SK-N-SH (cell line): ENCODE measurements around the gene TMEM132D. TPM values are rescaled to one million over a fixed set of nuclear protein-coding genes. Genes with fewer than 3 reads are reported as not detected.

Source experiments
- CTCF ChIA-PET: fragments of 300-600, 350-600 bp; formaldehyde crosslinking; extraction: SDS; loops from one replicate; lab custom pipeline; 2021; lab: Yijun Ruan, JAX
- POLR2A ChIA-PET: fragments of 350-600 bp; sonication (Branson Sonifier 250); formaldehyde crosslinking; extraction: SDS; loops from one replicate; lab custom pipeline; 2020; ENCODE audit warnings: antibody characterized with exemption, inconsistent platforms; lab: Yijun Ruan, JAX
- DNase-seq: peaks from one replicate; pipeline ENCODE4 v3.0.0; 2012
- H2AFZ ChIP-seq: fragments of 200-600 bp; sonication (generic); 2 replicates; pipeline ENCODE4 v1.8.1; 2016; ENCODE audit warnings: antibody characterized with exemption, mild to moderate bottlenecking, low read depth
- H3F3A ChIP-seq: fragments of 200-600 bp; sonication (generic); replicated peaks from 2 replicates; pipeline ENCODE3; 2016; ENCODE audit warnings: antibody characterized with exemption, mild to moderate bottlenecking; ENCODE audit not compliant: insufficient read depth
- H3K27ac ChIP-seq, 2 experiments: fragments of 200-500 bp in 1 of 2; fragments of 200-600 bp in 1 of 2; sonication (Bioruptor generic) in 1 of 2; sonication (generic), shearing (Covaris generic) in 1 of 2; 2 replicates each; pipeline versions ENCODE4 v1.5.1 to v1.6.1; 2014 to 2016; ENCODE audit warnings: low read depth in 2 of 2, inconsistent platforms in 1 of 2, low read length in 1 of 2, mild to moderate bottlenecking in 1 of 2, mixed read lengths in 1 of 2
- H3K27me3 ChIP-seq: fragments of 200-600 bp; sonication (generic), shearing (Covaris generic); 2 replicates; pipeline ENCODE4 v1.6.1; 2016; ENCODE audit warnings: mixed run types; ENCODE audit not compliant: insufficient read depth
- H3K36me3 ChIP-seq, 2 experiments: fragments of 200-500 bp in 1 of 2; fragments of 200-600 bp in 1 of 2; sonication (Bioruptor generic) in 1 of 2; sonication (generic) in 1 of 2; replicated peaks in 1 of 2; 2 replicates each; pipeline versions ENCODE3 to v1.5.1; 2014 to 2016; ENCODE audit warnings: low read length in 1 of 2, mild to moderate bottlenecking in 1 of 2; ENCODE audit not compliant: insufficient read depth in 2 of 2, control insufficient read depth in 1 of 2
- H3K4me1 ChIP-seq, 2 experiments: fragments of 200-500 bp in 1 of 2; fragments of 200-600 bp in 1 of 2; sonication (Bioruptor generic) in 1 of 2; sonication (generic), shearing (Covaris generic) in 1 of 2; 2 replicates each; pipeline versions ENCODE4 v1.5.1 to v1.6.1; 2014 to 2016; ENCODE audit warnings: low read depth in 1 of 2, low read length in 1 of 2, mixed run types in 1 of 2; ENCODE audit not compliant: insufficient read depth in 2 of 2, control insufficient read depth in 1 of 2
- H3K4me2 ChIP-seq: fragments of 200-600 bp; sonication (generic), shearing (Covaris generic); 2 replicates; pipeline ENCODE4 v1.6.1; 2017; ENCODE audit warnings: mixed run types
- H3K4me3 ChIP-seq, 2 experiments: fragments of 200-500 bp in 1 of 2; fragments of 200-600 bp in 1 of 2; sonication (Bioruptor generic) in 1 of 2; sonication (generic), shearing (Covaris generic) in 1 of 2; 2 replicates each; pipeline versions ENCODE4 v1.5.1 to v1.8.1; 2014 to 2016; ENCODE audit warnings: low read depth in 2 of 2, inconsistent platforms in 1 of 2, low read length in 1 of 2, mild to moderate bottlenecking in 1 of 2, mixed read lengths in 1 of 2, moderate library complexity in 1 of 2
- H3K79me2 ChIP-seq: fragments of 200-600 bp; sonication (generic); 2 replicates; pipeline ENCODE4 v1.8.1; 2017; ENCODE audit warnings: mild to moderate bottlenecking; ENCODE audit not compliant: insufficient read depth
- H3K9ac ChIP-seq: fragments of 200-600 bp; sonication (generic); 2 replicates; pipeline ENCODE4 v1.6.1; 2017; ENCODE audit warnings: mixed run types
- H3K9me2 ChIP-seq: fragments of 200-600 bp; sonication (generic); 2 replicates; pipeline ENCODE4 v1.6.1; 2017; ENCODE audit warnings: mixed run types
- H3K9me3 ChIP-seq: fragments of 200-600 bp; sonication (generic); 2 replicates; pipeline ENCODE4 v1.6.1; 2017; ENCODE audit warnings: mixed run types, mild to moderate bottlenecking, moderate library complexity
- H4K20me1 ChIP-seq: fragments of 200-600 bp; sonication (generic); 2 replicates; pipeline ENCODE4 v1.6.1; 2017; ENCODE audit warnings: mild to moderate bottlenecking, mixed run types; ENCODE audit not compliant: insufficient read depth
- CHD2 ChIP-seq: fragments of 150-350 bp; IDR thresholded peaks from 2 replicates; pipeline ENCODE4 v1.6.1; 2018; ENCODE audit warnings: low read length; ENCODE audit not compliant: partially characterized antibody
- FOXM1 ChIP-seq: IDR thresholded peaks from 2 replicates; pipeline ENCODE4 v1.4.0; 2012; ENCODE audit warnings: low read depth, mild to moderate bottlenecking
- GABPA ChIP-seq: IDR thresholded peaks from 2 replicates; pipeline ENCODE4 v1.4.0; 2012; ENCODE audit warnings: low read depth, mild to moderate bottlenecking
- MEF2A ChIP-seq: IDR thresholded peaks from 2 replicates; pipeline ENCODE4 v1.4.0; 2012; ENCODE audit warnings: low read depth, borderline replicate concordance
- POLR2AphosphoS5 ChIP-seq: IDR thresholded peaks from 2 replicates; pipeline ENCODE4 v1.6.1; 2012; ENCODE audit warnings: low read depth, low read length
- RCOR1 ChIP-seq: fragments of 150-350 bp; IDR thresholded peaks from 2 replicates; pipeline ENCODE4 v1.6.1; 2017; ENCODE audit warnings: antibody characterized with exemption, low read length
- RXRA ChIP-seq: IDR thresholded peaks from 2 replicates; pipeline ENCODE4 v1.4.0; 2012; ENCODE audit warnings: low read depth, mild to moderate bottlenecking, borderline replicate concordance
- SIN3A ChIP-seq: IDR thresholded peaks from 2 replicates; pipeline ENCODE4 v1.6.1; 2012; ENCODE audit warnings: low read depth, mild to moderate bottlenecking, low read length, moderate library complexity, borderline replicate concordance
- SMC3 ChIP-seq: IDR thresholded peaks from 2 replicates; pipeline ENCODE4 v1.6.1; 2012; ENCODE audit warnings: low read depth, low read length, improper control_type of control experiment
- TAF1 ChIP-seq: IDR thresholded peaks from 2 replicates; pipeline ENCODE4 v1.6.1; 2012; ENCODE audit warnings: low read depth, mild to moderate bottlenecking, low read length, moderate library complexity, borderline replicate concordance
- TEAD4 ChIP-seq: IDR thresholded peaks from 2 replicates; pipeline ENCODE4 v1.4.0; 2012; ENCODE audit warnings: mild to moderate bottlenecking, borderline replicate concordance; ENCODE audit not compliant: insufficient read depth
- WGBS: methylation state at CpG from one replicate; pipeline ENCODE4 v1.1.6; 2017; ENCODE audit warnings: low lambda C conversion rate; 5-methylcytosine and 5-hydroxymethylcytosine counted together
- polyA plus RNA-seq, 3 experiments: library from polyadenylated mRNA; depleted of rRNA; stranded (reverse); fragments of >200 nt; gene quantifications; 2 replicates each; pipeline ENCODE4 v1.2.3, GENCODE V29; 2012
- TF ChIP-seq, protein P1 (sequence below): IDR thresholded peaks from 2 replicates; pipeline ENCODE4 v1.4.0; 2012; ENCODE audit warnings: low read depth, borderline replicate concordance
- TF ChIP-seq, protein P2 (sequence below): IDR thresholded peaks from 2 replicates; pipeline ENCODE4 v1.4.0; 2012; ENCODE audit warnings: low read depth
- TF ChIP-seq, protein P3 (sequence below): fragments of 150-350 bp; IDR thresholded peaks from 2 replicates; pipeline ENCODE4 v1.6.1; 2016; ENCODE audit warnings: mild to moderate bottlenecking, low read depth, low read length
- TF ChIP-seq, protein P4 (sequence below): fragments of 200-600 bp; sonication (generic); IDR thresholded peaks from 2 replicates; pipeline ENCODE4 v1.6.1; 2017; ENCODE audit warnings: antibody characterized with exemption, mild to moderate bottlenecking, moderate library complexity

TMEM132D gene
- polyA plus RNA-seq, 1 of the 3 experiments (the other 2 are of a cell fraction), result not detected

DNA sequence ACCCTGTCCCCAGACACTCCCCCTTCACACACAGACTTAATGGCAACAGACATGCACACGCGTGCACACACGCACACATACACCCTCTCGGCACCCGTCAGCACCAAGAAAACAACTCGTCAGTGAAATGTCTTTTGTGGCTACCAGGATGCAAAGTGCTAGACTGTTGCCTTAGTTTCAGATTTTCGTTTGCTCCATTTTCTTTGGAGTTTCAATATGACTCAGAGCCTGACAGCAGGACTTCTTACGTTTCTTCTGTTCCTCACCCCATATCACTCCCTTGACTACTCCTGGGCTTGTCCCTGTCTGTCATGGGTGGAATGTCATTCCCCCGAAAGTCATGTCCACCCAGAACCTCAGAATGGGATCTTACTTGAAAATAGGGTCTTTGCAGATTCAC, 867.7 kb downstream of the TMEM132D start:
- Histone ChIP-seq H3K9me2 (no peaks in the 10 kb centered on the region), H3F3A (no peaks in the 10 kb centered on the region), H3K4me3 (no peak overlapping the region), H3K27ac (no peak overlapping the region), H3K9ac (no peak overlapping the region), H3K9me3 (no peaks in the 10 kb centered on the region), H3K27me3 (no peaks in the 10 kb centered on the region), H3K79me2 (no peaks in the 10 kb centered on the region), H3K36me3 (no peaks in the 10 kb centered on the region), H2AFZ (no peak overlapping the region), H3K4me1 (no peaks in the 10 kb centered on the region), H3K4me2 (no peak overlapping the region), H4K20me1 (no peaks in the 10 kb centered on the region)
- 55% methylated on average over 9 of the region's 9 CpGs for WGBS
- POLR2A ChIA-PET, result no interaction called here
- DNase-seq, result no peak
- CTCF ChIA-PET, result no interaction called here
- TF ChIP-seq MEF2A, result no peak
- TF ChIP-seq, protein P1, sequence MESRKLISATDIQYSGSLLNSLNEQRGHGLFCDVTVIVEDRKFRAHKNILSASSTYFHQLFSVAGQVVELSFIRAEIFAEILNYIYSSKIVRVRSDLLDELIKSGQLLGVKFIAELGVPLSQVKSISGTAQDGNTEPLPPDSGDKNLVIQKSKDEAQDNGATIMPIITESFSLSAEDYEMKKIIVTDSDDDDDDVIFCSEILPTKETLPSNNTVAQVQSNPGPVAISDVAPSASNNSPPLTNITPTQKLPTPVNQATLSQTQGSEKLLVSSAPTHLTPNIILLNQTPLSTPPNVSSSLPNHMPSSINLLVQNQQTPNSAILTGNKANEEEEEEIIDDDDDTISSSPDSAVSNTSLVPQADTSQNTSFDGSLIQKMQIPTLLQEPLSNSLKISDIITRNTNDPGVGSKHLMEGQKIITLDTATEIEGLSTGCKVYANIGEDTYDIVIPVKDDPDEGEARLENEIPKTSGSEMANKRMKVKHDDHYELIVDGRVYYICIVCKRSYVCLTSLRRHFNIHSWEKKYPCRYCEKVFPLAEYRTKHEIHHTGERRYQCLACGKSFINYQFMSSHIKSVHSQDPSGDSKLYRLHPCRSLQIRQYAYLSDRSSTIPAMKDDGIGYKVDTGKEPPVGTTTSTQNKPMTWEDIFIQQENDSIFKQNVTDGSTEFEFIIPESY, result no peak
- TF ChIP-seq, protein P2, sequence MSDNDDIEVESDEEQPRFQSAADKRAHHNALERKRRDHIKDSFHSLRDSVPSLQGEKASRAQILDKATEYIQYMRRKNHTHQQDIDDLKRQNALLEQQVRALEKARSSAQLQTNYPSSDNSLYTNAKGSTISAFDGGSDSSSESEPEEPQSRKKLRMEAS, result no peak
- TF ChIP-seq GABPA, result no peak
- TF ChIP-seq SMC3, result no peak
- TF ChIP-seq SIN3A, result no peak
- no peak for TF ChIP-seq CHD2
- no peak for TF ChIP-seq RCOR1

DNA sequence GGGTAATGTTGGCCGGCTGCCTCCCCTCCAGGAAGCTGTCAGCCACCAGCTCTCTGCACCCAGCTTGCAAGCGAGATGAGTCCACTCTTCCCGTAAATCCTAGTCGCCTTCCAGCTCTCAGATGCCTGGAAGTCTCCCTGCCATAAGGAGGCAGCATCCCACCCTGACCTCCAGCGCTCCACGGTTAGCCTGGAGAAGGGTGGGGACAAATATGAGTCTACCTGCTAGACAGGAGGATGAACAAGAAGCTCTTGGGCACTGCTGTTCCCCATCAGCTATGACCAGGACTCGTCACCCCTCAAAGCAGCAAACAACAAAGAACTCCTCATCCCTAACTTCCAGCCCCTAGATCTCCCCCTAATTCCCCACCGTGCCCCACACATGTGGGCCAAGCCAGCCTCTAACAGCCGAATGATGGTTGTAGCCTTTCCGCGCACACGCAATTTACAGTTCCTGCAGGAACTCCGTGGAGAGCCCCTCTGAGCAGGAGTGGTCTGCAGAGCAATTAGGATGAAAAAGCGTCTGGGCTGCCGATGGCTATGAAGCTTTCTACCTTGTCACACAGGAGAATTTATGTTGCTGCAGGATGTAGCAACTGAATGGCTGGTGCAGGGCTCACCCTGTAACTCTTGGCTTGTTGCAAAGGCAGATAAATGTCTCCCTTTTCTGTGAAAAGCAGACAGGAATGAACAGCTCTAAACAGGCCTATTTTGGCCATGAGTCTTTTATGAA, 869.1 kb downstream of the TMEM132D start:
- no peaks in the 10 kb centered on the region for H3K79me2 ChIP-seq
- H3K9ac ChIP-seq, result no peak overlapping the region
- no peak overlapping the region for H3K4me2 ChIP-seq
- no peak overlapping the region for H3K4me3 ChIP-seq
- no peak overlapping the region for H3K27ac ChIP-seq
- no peaks in the 10 kb centered on the region for H3K9me2 ChIP-seq
- H4K20me1 ChIP-seq, result no peaks in the 10 kb centered on the region
- no peaks in the 10 kb centered on the region for H3K27me3 ChIP-seq
- POLR2A ChIA-PET, result no interaction called here
- no peak for TF ChIP-seq MEF2A
- TF ChIP-seq, all 33 proteins: peak for 0
- H3K9me3 ChIP-seq, result no peaks in the 10 kb centered on the region
- DNase-seq, result no peak
- 37% methylated on average over 12 of the region's 15 CpGs for WGBS
- CTCF ChIA-PET, result interaction anchor here (1.1 kb wide), 1 partner anchor 876 kb away, joined by 3 read pairs; no protein-coding TSS in a partner anchor
- no peaks in the 10 kb centered on the region for H3K4me1 ChIP-seq
- H3F3A ChIP-seq, result no peaks in the 10 kb centered on the region
- H3K36me3 ChIP-seq, result no peaks in the 10 kb centered on the region
- H2AFZ ChIP-seq, result no peak overlapping the region

DNA sequence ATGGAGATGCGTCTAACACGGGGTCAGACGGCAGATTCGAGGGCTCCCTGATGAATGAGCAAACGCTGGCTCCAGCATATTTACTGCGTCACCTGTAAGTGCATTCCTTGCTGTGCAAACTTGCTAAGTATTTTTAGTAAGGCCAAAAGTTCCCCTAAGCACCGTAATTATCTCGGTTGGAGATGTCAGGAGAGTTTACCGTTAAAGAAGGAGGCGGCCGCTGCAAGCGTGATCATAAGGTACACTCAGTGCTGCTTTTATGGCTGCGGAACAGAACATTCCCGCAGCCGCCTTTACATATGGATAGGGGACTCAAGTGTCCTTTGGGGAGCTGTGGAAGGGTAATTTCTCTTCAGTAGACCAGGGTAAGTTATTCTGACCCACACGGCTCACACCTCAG, 875.0 kb downstream of the TMEM132D start:
- no peaks in the 10 kb centered on the region for H3F3A ChIP-seq
- no peak for TF ChIP-seq POLR2AphosphoS5
- no peak for TF ChIP-seq TAF1
- no peak for TF ChIP-seq TEAD4
- no peak for TF ChIP-seq SMC3
- TF ChIP-seq, protein P3, sequence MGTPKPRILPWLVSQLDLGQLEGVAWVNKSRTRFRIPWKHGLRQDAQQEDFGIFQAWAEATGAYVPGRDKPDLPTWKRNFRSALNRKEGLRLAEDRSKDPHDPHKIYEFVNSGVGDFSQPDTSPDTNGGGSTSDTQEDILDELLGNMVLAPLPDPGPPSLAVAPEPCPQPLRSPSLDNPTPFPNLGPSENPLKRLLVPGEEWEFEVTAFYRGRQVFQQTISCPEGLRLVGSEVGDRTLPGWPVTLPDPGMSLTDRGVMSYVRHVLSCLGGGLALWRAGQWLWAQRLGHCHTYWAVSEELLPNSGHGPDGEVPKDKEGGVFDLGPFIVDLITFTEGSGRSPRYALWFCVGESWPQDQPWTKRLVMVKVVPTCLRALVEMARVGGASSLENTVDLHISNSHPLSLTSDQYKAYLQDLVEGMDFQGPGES, result no peak
- no peak for TF ChIP-seq GABPA
- TF ChIP-seq RXRA, result no peak
- TF ChIP-seq, protein P4, sequence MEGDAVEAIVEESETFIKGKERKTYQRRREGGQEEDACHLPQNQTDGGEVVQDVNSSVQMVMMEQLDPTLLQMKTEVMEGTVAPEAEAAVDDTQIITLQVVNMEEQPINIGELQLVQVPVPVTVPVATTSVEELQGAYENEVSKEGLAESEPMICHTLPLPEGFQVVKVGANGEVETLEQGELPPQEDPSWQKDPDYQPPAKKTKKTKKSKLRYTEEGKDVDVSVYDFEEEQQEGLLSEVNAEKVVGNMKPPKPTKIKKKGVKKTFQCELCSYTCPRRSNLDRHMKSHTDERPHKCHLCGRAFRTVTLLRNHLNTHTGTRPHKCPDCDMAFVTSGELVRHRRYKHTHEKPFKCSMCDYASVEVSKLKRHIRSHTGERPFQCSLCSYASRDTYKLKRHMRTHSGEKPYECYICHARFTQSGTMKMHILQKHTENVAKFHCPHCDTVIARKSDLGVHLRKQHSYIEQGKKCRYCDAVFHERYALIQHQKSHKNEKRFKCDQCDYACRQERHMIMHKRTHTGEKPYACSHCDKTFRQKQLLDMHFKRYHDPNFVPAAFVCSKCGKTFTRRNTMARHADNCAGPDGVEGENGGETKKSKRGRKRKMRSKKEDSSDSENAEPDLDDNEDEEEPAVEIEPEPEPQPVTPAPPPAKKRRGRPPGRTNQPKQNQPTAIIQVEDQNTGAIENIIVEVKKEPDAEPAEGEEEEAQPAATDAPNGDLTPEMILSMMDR, result no peak
- no peak for TF ChIP-seq RCOR1
- TF ChIP-seq FOXM1, result no peak

More for the DNA sequence above, 875.0 kb downstream of the TMEM132D start:
- Histone ChIP-seq H3K4me1 (no peaks in the 10 kb centered on the region), H4K20me1 (no peaks in the 10 kb centered on the region), H3K27me3 (no peaks in the 10 kb centered on the region), H3K79me2 (no peaks in the 10 kb centered on the region), H3K36me3 (no peaks in the 10 kb centered on the region), H3K9me2 (no peaks in the 10 kb centered on the region), H3K9ac (no peak overlapping the region), H2AFZ (no peak overlapping the region), H3K9me3 (no peaks in the 10 kb centered on the region), H3K4me2 (no peak overlapping the region), H3K4me3 (no peak overlapping the region), H3K27ac (no peak overlapping the region)
- ChIA-PET POLR2A (no interaction called here), CTCF (no interaction called here)
- DNase-seq, result no peak
- 51% methylated on average over 16 of the region's 16 CpGs for WGBS
